HEK293 (cell line): ENCODE measurements around the gene EIF3L.

Source experiments
- EGR2 ChIP-seq: fragments of 450-650 bp; formaldehyde crosslinking; IDR thresholded peaks from 2 replicates; pipeline ENCODE4 v1.5.1; 2016; ENCODE audit warnings: low read depth, missing biosample characterization, missing genetic modification characterization
- FEZF1 ChIP-seq: fragments of 450-650 bp; formaldehyde crosslinking; IDR thresholded peaks from 2 replicates; pipeline ENCODE4 v1.5.1; 2016; ENCODE audit warnings: missing biosample characterization, missing genetic modification characterization
- OSR2 ChIP-seq: fragments of 450-650 bp; formaldehyde crosslinking; IDR thresholded peaks from 2 replicates; pipeline ENCODE4 v1.5.1; 2016; ENCODE audit warnings: missing biosample characterization, missing genetic modification characterization
- OVOL3 ChIP-seq: fragments of 450-650 bp; formaldehyde crosslinking; IDR thresholded peaks from 2 replicates; pipeline ENCODE4 v1.5.1; 2016; ENCODE audit warnings: missing biosample characterization, missing genetic modification characterization
- PBX3 ChIP-seq: sonication (generic); formaldehyde crosslinking; IDR thresholded peaks from 2 replicates; pipeline ENCODE4 v1.8.1; 2022; ENCODE audit warnings: mild to moderate bottlenecking, moderate library complexity, missing genetic modification reagents
- YY2 ChIP-seq: fragments of 450-650 bp; formaldehyde crosslinking; IDR thresholded peaks from 2 replicates; pipeline ENCODE4 v1.5.1; 2016; ENCODE audit warnings: missing biosample characterization, missing genetic modification characterization
- ZBTB21 ChIP-seq: fragments of 450-650 bp; formaldehyde crosslinking; IDR thresholded peaks from 2 replicates; pipeline ENCODE4 v1.5.1; 2017; ENCODE audit warnings: missing biosample characterization, missing genetic modification characterization
- ZFHX2 ChIP-seq: fragments of 450-650 bp; formaldehyde crosslinking; conservative IDR thresholded peaks from 2 replicates; pipeline ENCODE4 v1.5.1; 2016; ENCODE audit warnings: missing biosample characterization, missing genetic modification characterization
- ZFP3 ChIP-seq: fragments of 450-650 bp; formaldehyde crosslinking; IDR thresholded peaks from 2 replicates; pipeline ENCODE4 v1.5.1; 2016; ENCODE audit warnings: low read depth, missing biosample characterization, missing genetic modification characterization
- ZNF140 ChIP-seq: fragments of 450-650 bp; formaldehyde crosslinking; IDR thresholded peaks from 2 replicates; pipeline ENCODE4 v1.5.1; 2016; ENCODE audit warnings: missing biosample characterization, missing genetic modification characterization
- ZNF169 ChIP-seq: fragments of 450-650 bp; formaldehyde crosslinking; IDR thresholded peaks from 2 replicates; pipeline ENCODE4 v1.5.1; 2016; ENCODE audit warnings: missing biosample characterization, missing genetic modification characterization
- ZNF174 ChIP-seq: fragments of 450-650 bp; formaldehyde crosslinking; IDR thresholded peaks from 2 replicates; pipeline ENCODE4 v1.5.0; 2017; ENCODE audit warnings: missing biosample characterization, mild to moderate bottlenecking, missing genetic modification characterization
- ZNF19 ChIP-seq: fragments of 450-650 bp; formaldehyde crosslinking; IDR thresholded peaks from 2 replicates; pipeline ENCODE4; 2016; ENCODE audit warnings: missing biosample characterization, missing genetic modification characterization, low read depth
- ZNF302 ChIP-seq: fragments of 450-650 bp; formaldehyde crosslinking; IDR thresholded peaks from 2 replicates; pipeline ENCODE4 v1.5.1; 2016; ENCODE audit warnings: missing biosample characterization, missing genetic modification characterization, low read depth
- ZNF514 ChIP-seq: fragments of 450-650 bp; formaldehyde crosslinking; IDR thresholded peaks from 2 replicates; pipeline ENCODE4 v1.5.1; 2016; ENCODE audit warnings: missing biosample characterization, missing genetic modification characterization
- ZNF530 ChIP-seq: fragments of 450-650 bp; formaldehyde crosslinking; IDR thresholded peaks from 2 replicates; pipeline ENCODE4 v1.5.1; 2016; ENCODE audit warnings: low read depth, missing biosample characterization, missing genetic modification characterization
- ZNF785 ChIP-seq: fragments of 450-650 bp; formaldehyde crosslinking; IDR thresholded peaks from 2 replicates; pipeline ENCODE4 v1.5.1; 2016; ENCODE audit warnings: missing biosample characterization, missing genetic modification characterization
- ZNF830 ChIP-seq: fragments of 450-650 bp; IDR thresholded peaks from 2 replicates; pipeline ENCODE4 v1.5.0; 2018; ENCODE audit warnings: missing biosample characterization, missing genetic modification characterization, low read depth, mild to moderate bottlenecking, moderate library complexity
- ZNF843 ChIP-seq: fragments of 450-650 bp; formaldehyde crosslinking; IDR thresholded peaks from 2 replicates; pipeline ENCODE4 v1.5.1; 2016; ENCODE audit warnings: missing biosample characterization, missing genetic modification characterization
- ZSCAN18 ChIP-seq: fragments of 450-650 bp; formaldehyde crosslinking; IDR thresholded peaks from 2 replicates; pipeline ENCODE4 v1.5.1; 2016; ENCODE audit warnings: missing biosample characterization, missing genetic modification characterization
- TF ChIP-seq, protein P1 (sequence below): fragments of 450-650 bp; formaldehyde crosslinking; IDR thresholded peaks from 2 replicates; pipeline ENCODE4 v1.5.1; 2016; ENCODE audit warnings: missing biosample characterization, missing genetic modification characterization
- TF ChIP-seq, protein P2 (sequence below): fragments of 450-650 bp; formaldehyde crosslinking; IDR thresholded peaks from 2 replicates; pipeline ENCODE4 v1.5.1; 2016; ENCODE audit warnings: missing biosample characterization, missing genetic modification characterization
- TF ChIP-seq, protein P3 (sequence below): fragments of 450-650 bp; formaldehyde crosslinking; IDR thresholded peaks from 2 replicates; pipeline ENCODE4 v1.5.0; 2017; ENCODE audit warnings: missing biosample characterization, missing genetic modification characterization, borderline replicate concordance

Gene EIF3L

GRCh38 chr22:37807410-37808293, 41.6 kb upstream of the EIF3L start, which contains the start of gene GCAT (continued):
- TF ChIP-seq ZNF302 = no peak
- TF ChIP-seq YY2 (tag by site-specific recombination) = 0 out of 2 replicates have a peak, but pooled peaks have one; percentile 15
- TF ChIP-seq, protein P1, sequence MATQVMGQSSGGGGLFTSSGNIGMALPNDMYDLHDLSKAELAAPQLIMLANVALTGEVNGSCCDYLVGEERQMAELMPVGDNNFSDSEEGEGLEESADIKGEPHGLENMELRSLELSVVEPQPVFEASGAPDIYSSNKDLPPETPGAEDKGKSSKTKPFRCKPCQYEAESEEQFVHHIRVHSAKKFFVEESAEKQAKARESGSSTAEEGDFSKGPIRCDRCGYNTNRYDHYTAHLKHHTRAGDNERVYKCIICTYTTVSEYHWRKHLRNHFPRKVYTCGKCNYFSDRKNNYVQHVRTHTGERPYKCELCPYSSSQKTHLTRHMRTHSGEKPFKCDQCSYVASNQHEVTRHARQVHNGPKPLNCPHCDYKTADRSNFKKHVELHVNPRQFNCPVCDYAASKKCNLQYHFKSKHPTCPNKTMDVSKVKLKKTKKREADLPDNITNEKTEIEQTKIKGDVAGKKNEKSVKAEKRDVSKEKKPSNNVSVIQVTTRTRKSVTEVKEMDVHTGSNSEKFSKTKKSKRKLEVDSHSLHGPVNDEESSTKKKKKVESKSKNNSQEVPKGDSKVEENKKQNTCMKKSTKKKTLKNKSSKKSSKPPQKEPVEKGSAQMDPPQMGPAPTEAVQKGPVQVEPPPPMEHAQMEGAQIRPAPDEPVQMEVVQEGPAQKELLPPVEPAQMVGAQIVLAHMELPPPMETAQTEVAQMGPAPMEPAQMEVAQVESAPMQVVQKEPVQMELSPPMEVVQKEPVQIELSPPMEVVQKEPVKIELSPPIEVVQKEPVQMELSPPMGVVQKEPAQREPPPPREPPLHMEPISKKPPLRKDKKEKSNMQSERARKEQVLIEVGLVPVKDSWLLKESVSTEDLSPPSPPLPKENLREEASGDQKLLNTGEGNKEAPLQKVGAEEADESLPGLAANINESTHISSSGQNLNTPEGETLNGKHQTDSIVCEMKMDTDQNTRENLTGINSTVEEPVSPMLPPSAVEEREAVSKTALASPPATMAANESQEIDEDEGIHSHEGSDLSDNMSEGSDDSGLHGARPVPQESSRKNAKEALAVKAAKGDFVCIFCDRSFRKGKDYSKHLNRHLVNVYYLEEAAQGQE (tag by site-specific recombination) = peak; percentile 83
- TF ChIP-seq ZNF514 (tag by site-specific recombination) = no peak
- no peak for TF ChIP-seq ZNF169 (tag by site-specific recombination)
- no peak for TF ChIP-seq ZSCAN18 (tag by site-specific recombination)
- TF ChIP-seq, protein P2, sequence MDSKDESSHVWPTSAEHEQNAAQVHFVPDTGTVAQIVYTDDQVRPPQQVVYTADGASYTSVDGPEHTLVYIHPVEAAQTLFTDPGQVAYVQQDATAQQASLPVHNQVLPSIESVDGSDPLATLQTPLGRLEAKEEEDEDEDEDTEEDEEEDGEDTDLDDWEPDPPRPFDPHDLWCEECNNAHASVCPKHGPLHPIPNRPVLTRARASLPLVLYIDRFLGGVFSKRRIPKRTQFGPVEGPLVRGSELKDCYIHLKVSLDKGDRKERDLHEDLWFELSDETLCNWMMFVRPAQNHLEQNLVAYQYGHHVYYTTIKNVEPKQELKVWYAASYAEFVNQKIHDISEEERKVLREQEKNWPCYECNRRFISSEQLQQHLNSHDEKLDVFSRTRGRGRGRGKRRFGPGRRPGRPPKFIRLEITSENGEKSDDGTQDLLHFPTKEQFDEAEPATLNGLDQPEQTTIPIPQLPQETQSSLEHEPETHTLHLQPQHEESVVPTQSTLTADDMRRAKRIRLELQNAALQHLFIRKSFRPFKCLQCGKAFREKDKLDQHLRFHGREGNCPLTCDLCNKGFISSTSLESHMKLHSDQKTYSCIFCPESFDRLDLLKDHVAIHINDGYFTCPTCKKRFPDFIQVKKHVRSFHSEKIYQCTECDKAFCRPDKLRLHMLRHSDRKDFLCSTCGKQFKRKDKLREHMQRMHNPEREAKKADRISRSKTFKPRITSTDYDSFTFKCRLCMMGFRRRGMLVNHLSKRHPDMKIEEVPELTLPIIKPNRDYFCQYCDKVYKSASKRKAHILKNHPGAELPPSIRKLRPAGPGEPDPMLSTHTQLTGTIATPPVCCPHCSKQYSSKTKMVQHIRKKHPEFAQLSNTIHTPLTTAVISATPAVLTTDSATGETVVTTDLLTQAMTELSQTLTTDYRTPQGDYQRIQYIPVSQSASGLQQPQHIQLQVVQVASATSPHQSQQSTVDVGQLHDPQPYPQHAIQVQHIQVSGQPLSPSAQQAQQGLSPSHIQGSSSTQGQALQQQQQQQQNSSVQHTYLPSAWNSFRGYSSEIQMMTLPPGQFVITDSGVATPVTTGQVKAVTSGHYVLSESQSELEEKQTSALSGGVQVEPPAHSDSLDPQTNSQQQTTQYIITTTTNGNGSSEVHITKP (tag by site-specific recombination) = peak; percentile 99
- no peak for TF ChIP-seq ZNF785 (tag by site-specific recombination)
- no peak for TF ChIP-seq ZNF530 (tag by site-specific recombination)
- TF ChIP-seq, protein P3, sequence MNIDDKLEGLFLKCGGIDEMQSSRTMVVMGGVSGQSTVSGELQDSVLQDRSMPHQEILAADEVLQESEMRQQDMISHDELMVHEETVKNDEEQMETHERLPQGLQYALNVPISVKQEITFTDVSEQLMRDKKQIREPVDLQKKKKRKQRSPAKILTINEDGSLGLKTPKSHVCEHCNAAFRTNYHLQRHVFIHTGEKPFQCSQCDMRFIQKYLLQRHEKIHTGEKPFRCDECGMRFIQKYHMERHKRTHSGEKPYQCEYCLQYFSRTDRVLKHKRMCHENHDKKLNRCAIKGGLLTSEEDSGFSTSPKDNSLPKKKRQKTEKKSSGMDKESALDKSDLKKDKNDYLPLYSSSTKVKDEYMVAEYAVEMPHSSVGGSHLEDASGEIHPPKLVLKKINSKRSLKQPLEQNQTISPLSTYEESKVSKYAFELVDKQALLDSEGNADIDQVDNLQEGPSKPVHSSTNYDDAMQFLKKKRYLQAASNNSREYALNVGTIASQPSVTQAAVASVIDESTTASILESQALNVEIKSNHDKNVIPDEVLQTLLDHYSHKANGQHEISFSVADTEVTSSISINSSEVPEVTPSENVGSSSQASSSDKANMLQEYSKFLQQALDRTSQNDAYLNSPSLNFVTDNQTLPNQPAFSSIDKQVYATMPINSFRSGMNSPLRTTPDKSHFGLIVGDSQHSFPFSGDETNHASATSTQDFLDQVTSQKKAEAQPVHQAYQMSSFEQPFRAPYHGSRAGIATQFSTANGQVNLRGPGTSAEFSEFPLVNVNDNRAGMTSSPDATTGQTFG (tag by site-specific recombination) = no peak
- TF ChIP-seq OSR2 (tag by site-specific recombination) = peak; percentile 6; the same call in 1 of the 2 replicates
- TF ChIP-seq ZBTB21 (tag by site-specific recombination) = no peak
- TF ChIP-seq PBX3 = peak; percentile 93
- TF ChIP-seq ZFHX2 (tag by site-specific recombination) = peak; percentile 57
- TF ChIP-seq ZNF19 = no peak
- no peak for TF ChIP-seq ZNF140 (tag by site-specific recombination)
- TF ChIP-seq ZNF174 (tag by site-specific recombination) = no peak
- TF ChIP-seq ZNF830 (tag by site-specific recombination) = no peak
- no peak for TF ChIP-seq FEZF1 (tag by site-specific recombination)
- TF ChIP-seq ZFP3 (tag by site-specific recombination) = no peak
- no peak for TF ChIP-seq ZNF843
- TF ChIP-seq EGR2 = peak; percentile 79
- TF ChIP-seq OVOL3 = no peak
